SU-DHL-6 (cell line): ENCODE measurements around the gene ZFP3.

Source experiments
- EZH2phosphoT487 ChIP-seq: fragments of 200-600 bp; sonication (generic), shearing (Covaris generic); conservative IDR thresholded peaks from 2 replicates; pipeline ENCODE4 v1.6.1; 2018; ENCODE audit warnings: mild to moderate bottlenecking, antibody characterized with exemption, low read length, moderate library complexity, mixed read lengths
- TF ChIP-seq, protein P1 (sequence below): fragments of 200-600 bp; sonication (generic); IDR thresholded peaks from one replicate; pipeline ENCODE4 v1.5.1; 2017; ENCODE audit warnings: antibody characterized with exemption, mild to moderate bottlenecking, low read length, moderate library complexity; ENCODE audit not compliant: insufficient read depth, poor library complexity, severe bottlenecking

GRCh38 chr17:5033352-5034015 lies 44.8 kb upstream of the ZFP3 start:
- TF ChIP-seq, protein P1, sequence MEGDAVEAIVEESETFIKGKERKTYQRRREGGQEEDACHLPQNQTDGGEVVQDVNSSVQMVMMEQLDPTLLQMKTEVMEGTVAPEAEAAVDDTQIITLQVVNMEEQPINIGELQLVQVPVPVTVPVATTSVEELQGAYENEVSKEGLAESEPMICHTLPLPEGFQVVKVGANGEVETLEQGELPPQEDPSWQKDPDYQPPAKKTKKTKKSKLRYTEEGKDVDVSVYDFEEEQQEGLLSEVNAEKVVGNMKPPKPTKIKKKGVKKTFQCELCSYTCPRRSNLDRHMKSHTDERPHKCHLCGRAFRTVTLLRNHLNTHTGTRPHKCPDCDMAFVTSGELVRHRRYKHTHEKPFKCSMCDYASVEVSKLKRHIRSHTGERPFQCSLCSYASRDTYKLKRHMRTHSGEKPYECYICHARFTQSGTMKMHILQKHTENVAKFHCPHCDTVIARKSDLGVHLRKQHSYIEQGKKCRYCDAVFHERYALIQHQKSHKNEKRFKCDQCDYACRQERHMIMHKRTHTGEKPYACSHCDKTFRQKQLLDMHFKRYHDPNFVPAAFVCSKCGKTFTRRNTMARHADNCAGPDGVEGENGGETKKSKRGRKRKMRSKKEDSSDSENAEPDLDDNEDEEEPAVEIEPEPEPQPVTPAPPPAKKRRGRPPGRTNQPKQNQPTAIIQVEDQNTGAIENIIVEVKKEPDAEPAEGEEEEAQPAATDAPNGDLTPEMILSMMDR, result no peak
- TF ChIP-seq EZH2phosphoT487, result no peak
